GM23338 (cell line): ENCODE data around the gene PPP2R3B. TPM values are rescaled to one million over a fixed set of nuclear protein-coding genes. Genes with fewer than 3 reads are reported as not detected.

Experiments used
- ATAC-seq: fragments of 200-7000 bp; cut with Tn5 transposase; 3 replicates; pipeline ENCODE4 v1.9.1; 2020
- DNase-seq: peaks from one replicate; pipeline ENCODE4 v3.0.0-alpha.2; 2015; ENCODE audit warnings: low spot score
- H2AFZ ChIP-seq: fragments of 200-600 bp; sonication (generic); 2 replicates; pipeline ENCODE4 v1.8.0; 2016; ENCODE audit warnings: antibody characterized with exemption, mild to moderate bottlenecking, moderate library complexity
- H3F3A ChIP-seq: fragments of 200-600 bp; sonication (generic); replicated peaks from 2 replicates; pipeline ENCODE4 v1.8.0; 2017; ENCODE audit warnings: antibody characterized with exemption, mixed run types, low read depth
- H3K27ac ChIP-seq: fragments of 200-600 bp; sonication (generic); 2 replicates; pipeline ENCODE4 v1.6.1; 2016; ENCODE audit warnings: low read depth
- H3K27me3 ChIP-seq: fragments of 200-600 bp; sonication (generic); 2 replicates; pipeline ENCODE4 v1.8.0; 2016; ENCODE audit warnings: mild to moderate bottlenecking, mixed run types, moderate library complexity; ENCODE audit not compliant: insufficient read depth
- H3K36me3 ChIP-seq: fragments of 200-600 bp; sonication (generic); 2 replicates; pipeline ENCODE4 v1.8.0; 2016; ENCODE audit warnings: mild to moderate bottlenecking; ENCODE audit not compliant: insufficient read depth
- H3K4me1 ChIP-seq: fragments of 200-600 bp; sonication (generic); 2 replicates; pipeline ENCODE4 v1.8.0; 2016; ENCODE audit warnings: mild to moderate bottlenecking, moderate library complexity; ENCODE audit not compliant: insufficient read depth
- H3K4me2 ChIP-seq: fragments of 200-600 bp; sonication (generic); 2 replicates; pipeline ENCODE4 v1.7.1; 2017; ENCODE audit warnings: mixed run types
- H3K4me3 ChIP-seq: fragments of 200-600 bp; sonication (generic); 2 replicates; pipeline ENCODE4 v1.6.1; 2016; ENCODE audit warnings: mixed run types
- H3K79me2 ChIP-seq: fragments of 200-600 bp; sonication (generic); replicated peaks from 2 replicates; pipeline ENCODE4 v1.8.0; 2017; ENCODE audit warnings: mild to moderate bottlenecking; ENCODE audit not compliant: insufficient read depth
- H3K9me2 ChIP-seq: fragments of 200-600 bp; sonication (generic); 2 replicates; pipeline ENCODE4 v1.8.0; 2017; ENCODE audit not compliant: insufficient read depth
- H4K20me1 ChIP-seq: fragments of 200-600 bp; sonication (generic); replicated peaks from 2 replicates; pipeline ENCODE4 v1.8.0; 2017; ENCODE audit warnings: mild to moderate bottlenecking; ENCODE audit not compliant: insufficient read depth
- H3K27ac Mint-ChIP-seq: 2 replicates; pipeline ENCODE4 v1.8.0; 2020; ENCODE audit warnings: inconsistent platforms, mild to moderate bottlenecking, moderate library complexity, mixed read lengths
- H3K27me3 Mint-ChIP-seq: 3 replicates; pipeline ENCODE4 v1.8.0; 2022; ENCODE audit warnings: low read depth, mild to moderate bottlenecking, moderate library complexity, mixed read lengths, inconsistent platforms; ENCODE audit not compliant: insufficient read depth, poor library complexity
- H3K36me3 Mint-ChIP-seq: 3 replicates; pipeline ENCODE4 v1.8.0; 2021; ENCODE audit warnings: low read depth, mild to moderate bottlenecking, inconsistent platforms, moderate library complexity, mixed read lengths
- H3K4me1 Mint-ChIP-seq: 3 replicates; pipeline ENCODE4 v1.8.0; 2020; ENCODE audit warnings: mild to moderate bottlenecking, inconsistent platforms, mixed read lengths
- H3K4me3 Mint-ChIP-seq: 3 replicates; pipeline ENCODE4 v1.8.0; 2021; ENCODE audit warnings: moderate library complexity, mild to moderate bottlenecking, inconsistent platforms, mixed read lengths
- H3K9me3 Mint-ChIP-seq: 3 replicates; pipeline ENCODE4 v1.8.0; 2020; ENCODE audit warnings: moderate library complexity, mild to moderate bottlenecking, inconsistent platforms, mixed read lengths
- CREB1 ChIP-seq: fragments of 250-450 bp; sonication (Bioruptor Pico); IDR thresholded peaks from 2 replicates; pipeline ENCODE4 v1.5.0; 2020; ENCODE audit warnings: low read depth, mild to moderate bottlenecking, moderate library complexity
- CTCF ChIP-seq, 2 experiments: fragments of 200-600 bp in 1 of 2; sonication (generic) in 1 of 2; conservative IDR thresholded peaks; 2 replicates each; pipeline versions ENCODE4 v1.5.1 to v1.6.1; 2016 to 2017; ENCODE audit warnings: antibody characterized with exemption in 2 of 2, low read depth in 2 of 2, mild to moderate bottlenecking in 2 of 2, moderate library complexity in 1 of 2
- ETS1 ChIP-seq: IDR thresholded peaks from 2 replicates; pipeline ENCODE4 v1.6.1; 2016; ENCODE audit warnings: antibody characterized with exemption
- EZH2 ChIP-seq: fragments of 200-600 bp; sonication (generic); IDR thresholded peaks from one replicate; pipeline ENCODE4 v1.8.0; 2017; ENCODE audit warnings: antibody characterized with exemption, mild to moderate bottlenecking, low read depth; ENCODE audit not compliant: unreplicated experiment
- EZH2phosphoT487 ChIP-seq: fragments of 200-600 bp; sonication (generic); IDR thresholded peaks from one replicate; pipeline ENCODE4 v1.8.1; 2018; ENCODE audit warnings: antibody characterized with exemption; ENCODE audit not compliant: unreplicated experiment
- JUNB ChIP-seq: IDR thresholded peaks from one replicate; pipeline ENCODE4 v1.6.1; 2016; ENCODE audit warnings: antibody characterized with exemption; ENCODE audit not compliant: unreplicated experiment
- NANOG ChIP-seq: IDR thresholded peaks from 2 replicates; pipeline ENCODE4 v1.6.1; 2016; ENCODE audit warnings: antibody characterized with exemption, borderline replicate concordance
- POLR2AphosphoS5 ChIP-seq: IDR thresholded peaks from 2 replicates; pipeline ENCODE4 v1.6.1; 2016; ENCODE audit warnings: antibody characterized with exemption, low read depth
- STAT1 ChIP-seq: IDR thresholded peaks from one replicate; pipeline ENCODE4 v1.6.1; 2016; ENCODE audit warnings: antibody characterized with exemption; ENCODE audit not compliant: unreplicated experiment
- ZNF114 ChIP-seq: fragments of 250-450 bp; sonication (Bioruptor Pico); IDR thresholded peaks from 2 replicates; pipeline ENCODE4 v1.5.0; 2020; ENCODE audit warnings: mild to moderate bottlenecking, moderate library complexity
- ZNF331 ChIP-seq: fragments of 250-450 bp; sonication (Bioruptor Pico); IDR thresholded peaks from 2 replicates; pipeline ENCODE4 v1.5.0; 2020; ENCODE audit warnings: low read depth, mild to moderate bottlenecking, moderate library complexity
- ZNF462 ChIP-seq: fragments of 250-450 bp; sonication (Bioruptor Pico); IDR thresholded peaks from 2 replicates; pipeline ENCODE4 v1.5.0; 2020; ENCODE audit warnings: mild to moderate bottlenecking, moderate library complexity
- polyA plus RNA-seq: library from polyadenylated mRNA; unstranded; fragments of >200 nt; fragmentation: Nextera tagmentation; extraction: Ambion mirVana; gene quantifications from 2 replicates; pipeline ENCODE4 v1.2.1, GENCODE V29; 2016
- total RNA-seq: library from RNA; depleted of rRNA; stranded (reverse); fragments of >200 nt; shearing (Covaris generic); gene quantifications from 2 replicates; pipeline ENCODE4 v1.2.3, GENCODE V29; 2014
- TF ChIP-seq, protein P1 (sequence below): IDR thresholded peaks from one replicate; pipeline ENCODE4 v1.6.1; 2018; ENCODE audit warnings: antibody characterized with exemption; ENCODE audit not compliant: unreplicated experiment

The PPP2R3B gene
- total and polyA plus RNA-seq, 2 experiments from 2014 or later = 50.1 to 104 TPM

- Histone ChIP-seq H3K36me3 (no peaks in the 10 kb centered on the region), H3K27me3 (peaks cover 22% of the 10 kb centered on the region), H3F3A (0 out of 2 replicates have a peak, but pooled peaks cover 13% of the 10 kb centered on the region), H3K4me1 (peaks cover 23% of the 10 kb centered on the region), H2AFZ (no peak overlapping the region), H4K20me1 (peaks cover 25% of the 10 kb centered on the region), H3K79me2 (peaks cover 65% of the 10 kb centered on the region), H3K9me2 (no peaks in the 10 kb centered on the region), H3K4me2 (no peak overlapping the region), H3K27ac (no peak overlapping the region), H3K4me3 (no peak overlapping the region)
- H3K9me3 Mint-ChIP-seq = no peaks in the 10 kb centered on the region; the same call in 2 of the 3 replicates
- DNase-seq (no peak), ATAC-seq (no peak)
- H3K4me3 Mint-ChIP-seq = no peak overlapping the region
- no peak overlapping the region for H3K27ac Mint-ChIP-seq
- H3K4me1 Mint-ChIP-seq = peaks cover 41% of the 10 kb centered on the region
- TF ChIP-seq CTCF (conservative IDR thresholded peaks at IDR 0.05; ENCODE audit: low read depth in 2 of 2) = no peak
- TF ChIP-seq EZH2phosphoT487 = no peak
- TF ChIP-seq, protein P1, sequence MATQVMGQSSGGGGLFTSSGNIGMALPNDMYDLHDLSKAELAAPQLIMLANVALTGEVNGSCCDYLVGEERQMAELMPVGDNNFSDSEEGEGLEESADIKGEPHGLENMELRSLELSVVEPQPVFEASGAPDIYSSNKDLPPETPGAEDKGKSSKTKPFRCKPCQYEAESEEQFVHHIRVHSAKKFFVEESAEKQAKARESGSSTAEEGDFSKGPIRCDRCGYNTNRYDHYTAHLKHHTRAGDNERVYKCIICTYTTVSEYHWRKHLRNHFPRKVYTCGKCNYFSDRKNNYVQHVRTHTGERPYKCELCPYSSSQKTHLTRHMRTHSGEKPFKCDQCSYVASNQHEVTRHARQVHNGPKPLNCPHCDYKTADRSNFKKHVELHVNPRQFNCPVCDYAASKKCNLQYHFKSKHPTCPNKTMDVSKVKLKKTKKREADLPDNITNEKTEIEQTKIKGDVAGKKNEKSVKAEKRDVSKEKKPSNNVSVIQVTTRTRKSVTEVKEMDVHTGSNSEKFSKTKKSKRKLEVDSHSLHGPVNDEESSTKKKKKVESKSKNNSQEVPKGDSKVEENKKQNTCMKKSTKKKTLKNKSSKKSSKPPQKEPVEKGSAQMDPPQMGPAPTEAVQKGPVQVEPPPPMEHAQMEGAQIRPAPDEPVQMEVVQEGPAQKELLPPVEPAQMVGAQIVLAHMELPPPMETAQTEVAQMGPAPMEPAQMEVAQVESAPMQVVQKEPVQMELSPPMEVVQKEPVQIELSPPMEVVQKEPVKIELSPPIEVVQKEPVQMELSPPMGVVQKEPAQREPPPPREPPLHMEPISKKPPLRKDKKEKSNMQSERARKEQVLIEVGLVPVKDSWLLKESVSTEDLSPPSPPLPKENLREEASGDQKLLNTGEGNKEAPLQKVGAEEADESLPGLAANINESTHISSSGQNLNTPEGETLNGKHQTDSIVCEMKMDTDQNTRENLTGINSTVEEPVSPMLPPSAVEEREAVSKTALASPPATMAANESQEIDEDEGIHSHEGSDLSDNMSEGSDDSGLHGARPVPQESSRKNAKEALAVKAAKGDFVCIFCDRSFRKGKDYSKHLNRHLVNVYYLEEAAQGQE = no peak
- no peak for TF ChIP-seq NANOG
- TF ChIP-seq CREB1 (CRISPR knock-in tag) = no peak
- no peak for TF ChIP-seq EZH2
- TF ChIP-seq JUNB = no peak
- TF ChIP-seq STAT1 = no peak
- no peak for TF ChIP-seq ETS1
- TF ChIP-seq ZNF114 (CRISPR knock-in tag) = no peak
- TF ChIP-seq POLR2AphosphoS5 = no peak
- no peak for TF ChIP-seq ZNF462 (CRISPR knock-in tag)
- TF ChIP-seq ZNF331 (CRISPR knock-in tag) = no peak
- peaks cover 7% of the 10 kb centered on the region for H3K36me3 Mint-ChIP-seq
- H3K27me3 Mint-ChIP-seq = peaks cover 28% of the 10 kb centered on the region
Observed at GRCh38 chrX:370963-371745, 15.6 kb downstream of the PPP2R3B start.
